OCI-LY3 (cell line): ENCODE data around the gene OAF.
A peak's percentile ranks its signal among the peaks of the same experiment; 100 is the strongest.

Source experiments
- H2AFZ ChIP-seq: fragments of 200-600, 300-600 bp; shearing (Covaris generic); 2 replicates; pipeline ENCODE4 v1.6.0; 2014; ENCODE audit warnings: antibody characterized with exemption, low read depth, low read length
- H3K27ac ChIP-seq: fragments of 200-600, 300-600 bp; sonication (generic); 2 replicates; pipeline ENCODE4 v1.5.1; 2014; ENCODE audit warnings: mild to moderate bottlenecking, low read length, moderate library complexity, mixed read lengths
- H3K27me3 ChIP-seq: fragments of 200-600, 300-600 bp; sonication (generic); 2 replicates; pipeline ENCODE4 v1.6.1; 2014; ENCODE audit warnings: low read depth, low read length, mixed read lengths
- H3K36me3 ChIP-seq: fragments of 200-600, 300-600 bp; sonication (generic); replicated peaks from 2 replicates; pipeline ENCODE3; 2014; ENCODE audit warnings: low read depth, low read length, mixed read lengths
- H3K4me1 ChIP-seq: fragments of 300-600, 200-600 bp; sonication (generic); 2 replicates; pipeline ENCODE4 v1.6.1; 2014; ENCODE audit warnings: low read length, mixed read lengths
- H3K4me2 ChIP-seq: fragments of 200-600, 300-600 bp; sonication (generic); 2 replicates; pipeline ENCODE4 v1.6.1; 2014; ENCODE audit warnings: low read length, mixed read lengths
- H3K4me3 ChIP-seq: fragments of 300-600, 200-600 bp; sonication (generic); 2 replicates; pipeline ENCODE4 v1.5.1; 2014; ENCODE audit warnings: antibody characterized with exemption, mild to moderate bottlenecking, low read length, moderate library complexity
- H3K79me2 ChIP-seq: fragments of 300-600, 200-600 bp; shearing (Covaris generic); 2 replicates; pipeline ENCODE4 v1.6.1; 2014; ENCODE audit warnings: mild to moderate bottlenecking, low read length, mixed read lengths
- H3K9ac ChIP-seq: fragments of 300-600, 200-600 bp; shearing (Covaris generic); 2 replicates; pipeline ENCODE4 v1.6.0; 2014; ENCODE audit warnings: mild to moderate bottlenecking, low read length, moderate library complexity
- H3K9me3 ChIP-seq: fragments of 200-600, 300-600 bp; shearing (Covaris generic); 2 replicates; pipeline ENCODE4 v1.6.1; 2014; ENCODE audit warnings: low read length, mixed read lengths; ENCODE audit not compliant: insufficient read depth
- H4K20me1 ChIP-seq: fragments of 200-600, 300-600 bp; sonication (generic); 2 replicates; pipeline ENCODE4 v1.6.1; 2016; ENCODE audit warnings: low read length, mixed read lengths; ENCODE audit not compliant: insufficient read depth
- CTCF ChIP-seq: fragments of 200-600, 300-600 bp; sonication (generic); IDR thresholded peaks from 2 replicates; pipeline ENCODE4 v1.5.1; 2014; ENCODE audit warnings: antibody characterized with exemption, low read length, low read depth
- EZH2phosphoT487 ChIP-seq: fragments of 200-600 bp; shearing (Covaris generic); IDR thresholded peaks from 2 replicates; pipeline ENCODE4 v1.6.1; 2018; ENCODE audit warnings: antibody characterized with exemption, mixed run types, low read depth

OAF gene

GRCh38 chr11:120260616-120261015, 49.8 kb downstream of the OAF start:
- peaks cover 13% of the 10 kb centered on the region for H3K4me1 ChIP-seq
- H3K9ac ChIP-seq, result no peak overlapping the region
- H2AFZ ChIP-seq, result no peak overlapping the region
- no peaks in the 10 kb centered on the region for H3K79me2 ChIP-seq
- TF ChIP-seq CTCF, result no peak
- no peak for TF ChIP-seq EZH2phosphoT487
- H3K27me3 ChIP-seq, result peaks cover 69% of the 10 kb centered on the region
- no peaks in the 10 kb centered on the region for H3K9me3 ChIP-seq
- H3K4me3 ChIP-seq, result no peak overlapping the region
- no peak overlapping the region for H3K27ac ChIP-seq
- H4K20me1 ChIP-seq, result no peaks in the 10 kb centered on the region; the same call in 1 of the 2 replicates
- H3K4me2 ChIP-seq, result no peak overlapping the region
- no peaks in the 10 kb centered on the region for H3K36me3 ChIP-seq

DNA sequence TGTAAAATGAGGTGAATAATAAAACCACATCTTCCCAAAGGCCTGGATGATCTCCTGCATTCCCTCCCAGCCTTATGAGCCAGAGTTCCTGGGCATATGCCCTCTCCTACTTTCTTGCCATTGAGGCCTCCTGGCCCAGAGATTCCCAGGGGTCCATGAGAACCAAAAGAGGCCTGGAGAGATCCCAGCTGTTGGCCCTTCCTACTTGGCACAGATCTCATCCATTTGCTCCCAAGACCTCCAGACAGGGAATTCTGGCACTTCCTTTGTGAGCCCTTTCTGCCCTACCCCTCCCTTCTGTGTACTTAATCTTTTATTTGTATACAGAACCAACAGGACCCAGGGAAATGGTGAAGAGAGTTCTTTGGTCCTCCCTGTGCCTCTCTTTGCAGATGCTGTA, 50.5 kb downstream of the OAF start:
- no peak for TF ChIP-seq CTCF
- TF ChIP-seq EZH2phosphoT487, result no peak
- no peak overlapping the region for H3K27ac ChIP-seq

DNA sequence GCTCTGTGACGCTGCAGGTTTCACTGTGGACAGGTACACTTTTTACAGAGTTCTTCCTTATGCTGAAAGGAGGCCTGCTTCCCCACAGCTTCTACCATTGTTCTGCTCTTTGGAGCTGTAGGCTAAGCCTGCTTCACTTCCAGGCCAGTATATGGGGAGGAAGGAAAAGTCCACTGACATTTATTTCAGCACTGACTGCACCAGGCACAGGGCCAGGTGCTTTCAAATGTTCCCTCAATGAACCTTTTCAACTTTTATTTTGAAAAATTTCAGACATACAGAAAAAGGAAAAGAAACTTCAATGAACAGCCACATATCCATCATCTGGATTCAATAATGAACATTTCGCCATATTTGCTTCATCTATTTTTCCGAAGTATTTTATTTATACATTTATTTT, 51.1 kb downstream of the OAF start:
- Histone ChIP-seq H3K79me2 (no peaks in the 10 kb centered on the region), H3K9me3 (no peaks in the 10 kb centered on the region), H3K36me3 (no peaks in the 10 kb centered on the region), H3K27me3 (peaks cover 69% of the 10 kb centered on the region), H3K4me3 (no peak overlapping the region), H2AFZ (no peak overlapping the region), H4K20me1 (no peaks in the 10 kb centered on the region; the same call in 1 of the 2 replicates), H3K27ac (no peak overlapping the region), H3K9ac (no peak overlapping the region), H3K4me1 (peaks cover 9% of the 10 kb centered on the region), H3K4me2 (no peak overlapping the region)
- TF ChIP-seq CTCF (no peak), EZH2phosphoT487 (no peak)

More for the DNA sequence above, 50.5 kb downstream of the OAF start:
- Histone ChIP-seq H3K4me3 (no peak overlapping the region), H3K9ac (no peak overlapping the region), H3K4me1 (peaks cover 9% of the 10 kb centered on the region), H3K9me3 (no peaks in the 10 kb centered on the region), H3K4me2 (no peak overlapping the region), H3K27me3 (peaks cover 69% of the 10 kb centered on the region), H2AFZ (no peak overlapping the region), H4K20me1 (no peaks in the 10 kb centered on the region; the same call in 1 of the 2 replicates), H3K79me2 (no peaks in the 10 kb centered on the region), H3K36me3 (no peaks in the 10 kb centered on the region)

DNA sequence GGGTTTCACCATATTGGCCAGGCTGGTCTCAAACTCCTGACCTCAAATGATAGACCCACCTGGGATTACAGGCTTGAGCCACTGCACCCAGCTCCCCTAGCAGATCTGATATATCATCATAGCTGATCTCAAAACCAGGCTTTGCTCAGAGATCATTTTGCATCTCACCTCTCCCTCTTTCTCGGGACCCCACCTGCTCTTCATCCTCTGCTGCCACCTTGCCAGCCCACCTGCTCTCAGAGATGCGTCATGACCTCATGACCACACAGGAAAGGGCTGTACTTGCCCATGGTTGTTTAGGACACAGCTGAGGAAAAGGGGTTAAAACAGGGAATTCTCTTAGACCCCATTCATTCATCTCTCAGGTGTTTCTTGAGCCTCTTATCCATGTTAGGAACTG, 56.5 kb downstream of the OAF start:
- no peak overlapping the region for H3K4me3 ChIP-seq
- H4K20me1 ChIP-seq, result no peaks in the 10 kb centered on the region
- peaks cover 22% of the 10 kb centered on the region for H3K4me1 ChIP-seq
- peaks cover 52% of the 10 kb centered on the region for H3K27me3 ChIP-seq
- H3K27ac ChIP-seq, result no peak overlapping the region
- no peak overlapping the region for H3K9ac ChIP-seq
- H2AFZ ChIP-seq, result no peak overlapping the region
- H3K36me3 ChIP-seq, result no peaks in the 10 kb centered on the region
- TF ChIP-seq EZH2phosphoT487 (no peak), CTCF (no peak)
- no peaks in the 10 kb centered on the region for H3K9me3 ChIP-seq
- H3K79me2 ChIP-seq, result no peaks in the 10 kb centered on the region
- peak overlapping the region; percentile 16; the same call in 1 of the 2 replicates for H3K4me2 ChIP-seq
